ENCODE results near the gene ANKDD1A.
A peak's percentile ranks its signal among the peaks of the same experiment; 100 is the strongest.

ANKDD1A gene

GRCh38 chr15:64902863-64903262 lies 8.8 kb upstream of the ANKDD1A start:
- no peak overlapping the region for H3K4me3 Mint-ChIP-seq
- H3K27me3 Mint-ChIP-seq = no peaks in the 10 kb centered on the region
- peaks cover 20% of the 10 kb centered on the region for H3K36me3 Mint-ChIP-seq
- CTCF ChIA-PET = interaction anchor here (0.6 to 2.2 kb wide), 4 partner anchors 11 to 1434 kb away, joined by 3 to 6 read pairs (median 4); no protein-coding TSS in a partner anchor
- H3K4me1 Mint-ChIP-seq = peaks cover 53% of the 10 kb centered on the region
- H3K27ac Mint-ChIP-seq = peak overlapping the region; percentile 0
- peaks cover 8% of the 10 kb centered on the region for H3K9me3 Mint-ChIP-seq
- no peak for DNase-seq

- DNase-seq = no peak
- Mint-ChIP-seq H3K27me3 (no peaks in the 10 kb centered on the region), H3K4me3 (no peak overlapping the region), H3K4me1 (peaks cover 48% of the 10 kb centered on the region), H3K9me3 (peaks cover 8% of the 10 kb centered on the region), H3K36me3 (peaks cover 17% of the 10 kb centered on the region), H3K27ac (peak overlapping the region; percentile 0)
- CTCF ChIA-PET = interaction anchor here (0.6 to 2.5 kb wide), 6 partner anchors 9 to 1435 kb away, joined by 3 to 10 read pairs (median 4); no protein-coding TSS in a partner anchor
These were observed 8.3 kb upstream of the ANKDD1A start for GRCh38 chr15:64903326-64903950.

GRCh38 chr15:64904189-64904588 lies 7.5 kb upstream of the ANKDD1A start:
- H3K27me3 Mint-ChIP-seq = peaks cover 4% of the 10 kb centered on the region
- H3K4me1 Mint-ChIP-seq = peaks cover 47% of the 10 kb centered on the region
- peak overlapping the region; percentile 0 for H3K27ac Mint-ChIP-seq
- peaks cover 8% of the 10 kb centered on the region for H3K9me3 Mint-ChIP-seq
- H3K4me3 Mint-ChIP-seq = no peak overlapping the region
- peaks cover 15% of the 10 kb centered on the region for H3K36me3 Mint-ChIP-seq
- CTCF ChIA-PET = interaction anchor here (2.2 to 2.5 kb wide), 2 partner anchors 10 to 95 kb away, joined by 6 to 10 read pairs; no protein-coding TSS in a partner anchor
- DNase-seq = no peak

GRCh38 chr15:64905119-64905831 lies 6.4 kb upstream of the ANKDD1A start:
- peak; percentile 87 for DNase-seq
- H3K36me3 Mint-ChIP-seq = peaks cover 12% of the 10 kb centered on the region
- H3K27me3 Mint-ChIP-seq = peaks cover 12% of the 10 kb centered on the region
- CTCF ChIA-PET = interaction anchor here (0.7 to 3.2 kb wide), 6 partner anchors 11 to 173 kb away, joined by 3 to 16 read pairs (median 7); no protein-coding TSS in a partner anchor
- H3K4me1 Mint-ChIP-seq = peaks cover 44% of the 10 kb centered on the region
- H3K27ac Mint-ChIP-seq = peak overlapping the region; percentile 20
- H3K4me3 Mint-ChIP-seq = peak overlapping the region; percentile 29
- peaks cover 8% of the 10 kb centered on the region for H3K9me3 Mint-ChIP-seq

GRCh38 chr15:64905941-64906340 lies 5.8 kb upstream of the ANKDD1A start:
- peaks cover 16% of the 10 kb centered on the region for H3K27me3 Mint-ChIP-seq
- peaks cover 46% of the 10 kb centered on the region for H3K4me1 Mint-ChIP-seq
- H3K27ac Mint-ChIP-seq = no peak overlapping the region
- peaks cover 4% of the 10 kb centered on the region for H3K9me3 Mint-ChIP-seq
- CTCF ChIA-PET = interaction anchor here (0.7 to 3.2 kb wide), 8 partner anchors 11 to 178 kb away, joined by 3 to 16 read pairs (median 5); no protein-coding TSS in a partner anchor
- no peak overlapping the region for H3K4me3 Mint-ChIP-seq
- DNase-seq = no peak
- H3K36me3 Mint-ChIP-seq = peaks cover 8% of the 10 kb centered on the region

GRCh38 chr15:64906402-64906801 lies 5.3 kb upstream of the ANKDD1A start:
- Mint-ChIP-seq H3K36me3 (peaks cover 5% of the 10 kb centered on the region), H3K27ac (no peak overlapping the region), H3K9me3 (peaks cover 1% of the 10 kb centered on the region), H3K4me1 (peaks cover 49% of the 10 kb centered on the region), H3K27me3 (peaks cover 20% of the 10 kb centered on the region), H3K4me3 (no peak overlapping the region)
- no peak for DNase-seq
- CTCF ChIA-PET = interaction anchor here (0.7 to 3.2 kb wide), 9 partner anchors 10 to 178 kb away, joined by 3 to 16 read pairs (median 3); no protein-coding TSS in a partner anchor

GRCh38 chr15:64907991-64908390 lies 3.7 kb upstream of the ANKDD1A start:
- peaks cover 33% of the 10 kb centered on the region for H3K27me3 Mint-ChIP-seq

GRCh38 chr15:64909546-64909945 lies 2.2 kb upstream of the ANKDD1A start:
- H3K4me3 Mint-ChIP-seq = no peak overlapping the region
- DNase-seq = no peak
- no peak overlapping the region for H3K27ac Mint-ChIP-seq
- peaks cover 18% of the 10 kb centered on the region for H3K4me1 Mint-ChIP-seq
- peaks cover 34% of the 10 kb centered on the region for H3K27me3 Mint-ChIP-seq
- peaks cover 5% of the 10 kb centered on the region for H3K36me3 Mint-ChIP-seq
- H3K9me3 Mint-ChIP-seq = no peaks in the 10 kb centered on the region
- CTCF ChIA-PET = interaction anchor here (0.9 to 1.8 kb wide), 2 partner anchors 71 to 100 kb away, joined by 3 to 6 read pairs; no protein-coding TSS in a partner anchor

More at GRCh38 chr15:64907991-64908390, 3.7 kb upstream of the ANKDD1A start:
- CTCF ChIA-PET = interaction anchor here (1.1 to 3.2 kb wide), 4 partner anchors 20 to 176 kb away, joined by 3 to 16 read pairs (median 4); no protein-coding TSS in a partner anchor
- no peak for DNase-seq
- Mint-ChIP-seq H3K9me3 (no peaks in the 10 kb centered on the region), H3K27ac (no peak overlapping the region), H3K4me3 (no peak overlapping the region), H3K4me1 (peaks cover 34% of the 10 kb centered on the region), H3K36me3 (peaks cover 5% of the 10 kb centered on the region)

- CTCF ChIA-PET = interaction anchor here (0.8 to 1.2 kb wide), 2 partner anchors 102 to 184 kb away, joined by 3 read pairs; no protein-coding TSS in a partner anchor
- H3K27ac Mint-ChIP-seq = no peak overlapping the region
- no peaks in the 10 kb centered on the region for H3K9me3 Mint-ChIP-seq
- H3K27me3 Mint-ChIP-seq = peaks cover 43% of the 10 kb centered on the region
- H3K4me3 Mint-ChIP-seq = peak overlapping the region; percentile 71
- H3K36me3 Mint-ChIP-seq = peaks cover 1% of the 10 kb centered on the region
- H3K4me1 Mint-ChIP-seq = peaks cover 29% of the 10 kb centered on the region
- no peak for DNase-seq
These were observed 950 bp downstream of the ANKDD1A start for GRCh38 chr15:64912379-64913325.

GRCh38 chr15:64915518-64916227 lies 4.0 kb downstream of the ANKDD1A start:
- no peak for DNase-seq
- Mint-ChIP-seq H3K27me3 (peaks cover 35% of the 10 kb centered on the region), H3K4me3 (no peak overlapping the region), H3K4me1 (peaks cover 29% of the 10 kb centered on the region), H3K27ac (no peak overlapping the region), H3K9me3 (no peaks in the 10 kb centered on the region), H3K36me3 (peaks cover 1% of the 10 kb centered on the region)
- CTCF ChIA-PET = no interaction called here

- H3K36me3 Mint-ChIP-seq = peaks cover 1% of the 10 kb centered on the region
- peaks cover 31% of the 10 kb centered on the region for H3K27me3 Mint-ChIP-seq
- CTCF ChIA-PET = interaction anchor here (1.2 kb wide), 1 partner anchor 10 kb away, joined by 5 read pairs; no protein-coding TSS in a partner anchor
- DNase-seq = no peak
- H3K27ac Mint-ChIP-seq = no peak overlapping the region
- no peaks in the 10 kb centered on the region for H3K9me3 Mint-ChIP-seq
- peaks cover 22% of the 10 kb centered on the region for H3K4me1 Mint-ChIP-seq
- no peak overlapping the region for H3K4me3 Mint-ChIP-seq
These were observed 4.7 kb downstream of the ANKDD1A start for GRCh38 chr15:64916365-64916764.

- DNase-seq = no peak
- no peaks in the 10 kb centered on the region for H3K9me3 Mint-ChIP-seq
- H3K36me3 Mint-ChIP-seq = peaks cover 1% of the 10 kb centered on the region
- CTCF ChIA-PET = interaction anchor here (1.2 kb wide), 1 partner anchor 10 kb away, joined by 5 read pairs; no protein-coding TSS in a partner anchor
- H3K27ac Mint-ChIP-seq = no peak overlapping the region
- H3K4me3 Mint-ChIP-seq = no peak overlapping the region
- H3K4me1 Mint-ChIP-seq = peaks cover 21% of the 10 kb centered on the region
- peaks cover 25% of the 10 kb centered on the region for H3K27me3 Mint-ChIP-seq
These were observed 5.5 kb downstream of the ANKDD1A start for GRCh38 chr15:64917211-64917610.

GRCh38 chr15:64919721-64920120 lies 8.0 kb downstream of the ANKDD1A start:
- Mint-ChIP-seq H3K4me1 (peaks cover 19% of the 10 kb centered on the region), H3K27me3 (peaks cover 17% of the 10 kb centered on the region), H3K9me3 (no peaks in the 10 kb centered on the region), H3K4me3 (no peak overlapping the region), H3K36me3 (peaks cover 1% of the 10 kb centered on the region), H3K27ac (no peak overlapping the region)
- DNase-seq = no peak
- CTCF ChIA-PET = no interaction called here

Measured in activated naive CD4-positive, alpha-beta T cell treated with anti-CD3 and anti-CD28 coated beads, Interleukin-2, amount 10 ng/mL, durations not matched to agents 7 days and 5 days (primary cell).